GM06990 (cell line): ENCODE measurements around the gene CEP112.

ENCODE experiments used
- DNase-seq: peaks from one replicate; pipeline ENCODE4 v3.0.0-alpha.2; 2011; ENCODE audit not compliant: insufficient read length; ENCODE audit errors: extremely low read depth
- H3K27me3 ChIP-seq: replicated peaks from 2 replicates; pipeline ENCODE4 v1.6.0; 2011; ENCODE audit warnings: low read length; ENCODE audit not compliant: control insufficient read depth, insufficient read depth
- H3K36me3 ChIP-seq: 2 replicates; pipeline ENCODE4 v1.5.1; 2011; ENCODE audit warnings: low read length; ENCODE audit not compliant: control insufficient read depth, insufficient read depth
- H3K4me3 ChIP-seq: replicated peaks from 2 replicates; pipeline ENCODE4 v1.5.1; 2011; ENCODE audit warnings: low read depth, mild to moderate bottlenecking, control low read depth, low read length
- TF ChIP-seq, protein P1 (sequence below): IDR thresholded peaks from 2 replicates; pipeline ENCODE4 v1.5.1; 2011; ENCODE audit warnings: low read length, control low read depth, mild to moderate bottlenecking, inconsistent platforms; ENCODE audit not compliant: insufficient read depth, poor library complexity, severe bottlenecking

The CEP112 gene

DNA sequence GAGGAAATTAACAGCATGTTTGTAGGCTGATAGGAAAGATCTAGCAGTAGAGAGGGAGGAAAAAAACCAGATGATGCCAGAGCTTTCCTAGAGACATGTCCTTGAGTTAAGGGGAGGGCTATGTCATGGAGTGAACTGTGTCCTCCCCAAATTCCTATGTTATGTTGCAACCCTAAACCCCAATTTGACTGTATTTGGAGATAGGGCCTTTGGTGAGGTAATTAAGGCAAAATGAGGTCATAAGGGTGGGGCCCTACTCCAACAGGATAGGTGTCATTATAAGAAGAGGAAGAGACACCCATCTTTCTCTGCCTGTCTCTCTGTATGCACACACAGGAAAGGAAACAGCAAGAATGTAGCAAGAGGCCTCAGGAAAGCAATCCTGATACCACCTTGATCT lies 435.2 kb downstream of the CEP112 start:
- no peak for DNase-seq
- TF ChIP-seq, protein P1, sequence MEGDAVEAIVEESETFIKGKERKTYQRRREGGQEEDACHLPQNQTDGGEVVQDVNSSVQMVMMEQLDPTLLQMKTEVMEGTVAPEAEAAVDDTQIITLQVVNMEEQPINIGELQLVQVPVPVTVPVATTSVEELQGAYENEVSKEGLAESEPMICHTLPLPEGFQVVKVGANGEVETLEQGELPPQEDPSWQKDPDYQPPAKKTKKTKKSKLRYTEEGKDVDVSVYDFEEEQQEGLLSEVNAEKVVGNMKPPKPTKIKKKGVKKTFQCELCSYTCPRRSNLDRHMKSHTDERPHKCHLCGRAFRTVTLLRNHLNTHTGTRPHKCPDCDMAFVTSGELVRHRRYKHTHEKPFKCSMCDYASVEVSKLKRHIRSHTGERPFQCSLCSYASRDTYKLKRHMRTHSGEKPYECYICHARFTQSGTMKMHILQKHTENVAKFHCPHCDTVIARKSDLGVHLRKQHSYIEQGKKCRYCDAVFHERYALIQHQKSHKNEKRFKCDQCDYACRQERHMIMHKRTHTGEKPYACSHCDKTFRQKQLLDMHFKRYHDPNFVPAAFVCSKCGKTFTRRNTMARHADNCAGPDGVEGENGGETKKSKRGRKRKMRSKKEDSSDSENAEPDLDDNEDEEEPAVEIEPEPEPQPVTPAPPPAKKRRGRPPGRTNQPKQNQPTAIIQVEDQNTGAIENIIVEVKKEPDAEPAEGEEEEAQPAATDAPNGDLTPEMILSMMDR: no peak
- Histone ChIP-seq H3K27me3 (no peaks in the 10 kb centered on the region), H3K36me3 (no peaks in the 10 kb centered on the region), H3K4me3 (no peak overlapping the region)

DNA sequence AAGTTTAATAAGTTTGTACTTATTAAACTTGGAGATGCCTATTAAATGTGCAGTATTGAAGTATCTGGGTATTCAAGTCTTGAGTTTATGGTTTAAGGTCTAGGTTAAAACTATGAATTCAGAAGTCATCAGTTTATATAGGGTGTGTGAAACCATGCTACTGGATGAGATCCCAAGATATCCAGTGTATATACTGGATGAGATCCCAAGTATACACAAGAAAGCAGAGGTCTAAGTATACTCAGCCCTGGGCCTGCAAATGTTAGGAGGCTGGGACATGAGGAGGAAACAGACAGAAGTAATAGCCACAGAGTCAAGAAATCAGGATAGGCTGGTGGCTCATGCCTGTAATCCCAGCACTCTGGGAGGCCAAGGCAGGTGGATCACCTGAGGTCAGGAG lies 436.1 kb downstream of the CEP112 start:
- Histone ChIP-seq H3K4me3 (no peak overlapping the region), H3K36me3 (no peaks in the 10 kb centered on the region), H3K27me3 (no peaks in the 10 kb centered on the region)
- TF ChIP-seq, protein P1: no peak
- no peak for DNase-seq

DNA sequence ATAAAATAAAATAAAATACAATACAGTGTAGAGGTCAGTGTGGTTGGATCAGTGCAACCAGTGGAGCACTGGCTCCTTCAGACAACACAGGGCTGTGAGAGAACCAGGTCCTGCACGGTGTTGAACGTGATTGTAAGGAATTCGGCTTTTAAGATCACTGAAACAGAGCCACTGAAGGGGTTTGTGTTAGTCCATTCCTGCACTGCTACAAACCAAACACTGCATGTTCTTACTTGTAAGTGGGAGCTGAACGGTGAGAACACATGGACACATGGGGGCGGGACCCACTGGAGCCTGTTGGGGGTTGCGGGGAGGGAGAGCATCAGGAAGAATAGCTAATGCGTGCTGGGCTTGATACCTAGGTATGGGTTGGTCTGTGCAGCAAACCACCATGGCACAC lies 437.3 kb downstream of the CEP112 start:
- H3K27me3 ChIP-seq: no peaks in the 10 kb centered on the region
- no peak overlapping the region for H3K4me3 ChIP-seq
- TF ChIP-seq, protein P1: no peak
- H3K36me3 ChIP-seq: no peaks in the 10 kb centered on the region
- DNase-seq: no peak

DNA sequence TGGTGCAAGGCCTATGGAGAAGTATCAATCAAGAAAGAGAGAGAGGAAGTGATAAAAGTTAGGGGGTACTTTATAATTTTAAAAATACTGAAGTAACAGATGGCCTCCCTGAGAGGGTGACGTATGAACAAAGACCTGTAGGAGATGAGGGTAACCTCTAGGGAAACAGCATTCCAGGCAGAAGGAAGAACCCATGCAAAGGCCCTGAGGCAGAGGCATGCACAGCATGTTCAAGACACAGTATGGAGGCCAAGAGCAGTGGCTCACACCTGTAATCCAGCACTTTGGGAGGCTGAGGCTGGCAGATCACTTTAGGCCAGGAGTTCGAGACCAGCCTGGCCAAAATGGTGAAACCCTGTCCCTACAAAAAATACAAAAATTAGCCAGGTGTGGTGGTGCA lies 437.9 kb downstream of the CEP112 start:
- no peak for DNase-seq
- TF ChIP-seq, protein P1: no peak

DNA sequence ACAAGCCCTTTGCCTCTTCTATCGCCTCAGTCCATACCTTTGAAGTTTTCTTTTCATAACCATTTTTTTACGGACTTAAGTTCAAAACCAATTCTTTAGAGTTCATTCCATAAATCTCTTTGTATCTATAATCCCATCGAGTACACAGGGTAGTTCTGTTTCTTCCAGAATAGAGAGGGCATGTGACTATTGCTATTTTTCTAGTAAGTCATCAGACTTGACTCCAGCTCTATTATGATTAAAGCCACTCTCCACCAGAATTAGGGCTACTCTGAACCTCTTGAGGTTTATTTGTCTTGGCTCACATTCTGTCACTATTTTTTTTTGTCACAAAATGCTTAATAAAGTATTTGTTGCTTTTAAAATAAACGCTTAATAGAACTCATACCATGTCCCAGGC lies 438.6 kb downstream of the CEP112 start:
- TF ChIP-seq, protein P1: no peak
- H3K27me3 ChIP-seq: no peaks in the 10 kb centered on the region

More for the DNA sequence above, 437.9 kb downstream of the CEP112 start:
- H3K4me3 ChIP-seq: no peak overlapping the region
- H3K36me3 ChIP-seq: no peaks in the 10 kb centered on the region
- H3K27me3 ChIP-seq: no peaks in the 10 kb centered on the region

DNA sequence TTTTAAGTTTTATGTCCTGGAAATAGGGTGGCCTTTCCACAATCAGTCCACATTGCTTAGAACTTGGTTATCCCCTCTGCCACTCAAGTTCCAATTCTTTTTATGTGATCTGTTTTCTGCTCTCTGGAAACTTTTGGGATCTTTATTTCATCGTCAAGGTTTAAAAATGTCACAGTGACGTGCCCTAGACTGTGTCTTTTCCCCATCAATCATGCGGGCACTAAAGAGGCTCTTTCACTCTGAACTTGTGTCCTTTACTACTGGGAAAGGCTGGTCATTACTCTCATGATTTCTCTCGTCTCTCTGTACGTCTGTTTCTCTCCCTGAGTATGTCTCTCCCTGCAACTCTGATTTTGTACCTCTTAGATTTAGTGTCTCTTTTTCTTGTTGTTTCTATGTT lies 440.7 kb downstream of the CEP112 start:
- no peaks in the 10 kb centered on the region for H3K36me3 ChIP-seq
- DNase-seq: no peak
- H3K27me3 ChIP-seq: no peaks in the 10 kb centered on the region
- no peak overlapping the region for H3K4me3 ChIP-seq
- TF ChIP-seq, protein P1: no peak

More for the DNA sequence above, 438.6 kb downstream of the CEP112 start:
- H3K4me3 ChIP-seq: no peak overlapping the region
- no peaks in the 10 kb centered on the region for H3K36me3 ChIP-seq
- no peak for DNase-seq
